HG03066 (cell line): ENCODE results near the gene AFF3.
"Not testable (repeated sequence)": the region's sequence is repeated elsewhere in the genome, so short reads cannot be mapped to it uniquely, and the experiment has no call there.

ENCODE experiments used
- ATAC-seq: cut with Tn5 transposase; IDR thresholded peaks from one replicate; pipeline ENCODE4 v1.9.1; 2021; ENCODE audit warnings: low read depth; ENCODE audit not compliant: unreplicated experiment

The AFF3 gene

DNA sequence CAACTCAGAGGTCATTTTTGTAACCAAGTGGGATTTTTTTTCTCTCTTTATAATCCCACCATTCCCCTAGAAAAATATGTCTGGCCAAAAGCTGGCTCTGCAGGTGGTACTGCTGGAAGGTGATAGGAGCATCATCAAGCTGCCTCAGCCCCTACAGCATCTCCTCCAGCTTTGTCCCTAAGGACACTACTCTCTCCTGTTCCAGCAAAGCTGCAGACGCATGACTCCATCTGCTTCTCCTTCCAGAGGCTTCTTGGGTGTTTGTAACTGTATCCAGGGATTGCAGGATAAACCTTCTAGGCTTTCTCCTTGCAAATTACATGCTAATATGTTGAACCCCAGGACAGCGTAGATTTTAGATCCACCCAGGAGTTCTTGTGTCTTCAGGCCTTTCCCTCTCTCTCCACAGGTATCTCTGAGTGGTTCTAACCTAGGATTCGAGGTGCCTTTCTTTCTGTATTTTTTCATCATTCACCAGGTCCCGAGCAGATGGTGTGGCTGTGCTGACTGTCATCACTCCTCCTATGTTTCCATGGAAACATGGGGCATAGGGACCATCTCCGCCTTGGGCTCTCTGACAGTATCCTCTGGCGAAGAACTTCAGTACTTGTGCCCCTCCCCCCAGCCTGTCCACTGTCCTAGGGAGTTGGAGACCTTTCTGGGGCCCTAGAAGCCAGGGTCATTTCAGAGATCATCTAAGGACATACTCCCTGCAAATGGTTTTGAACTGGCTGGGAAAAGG is 34.3 kb downstream of the AFF3 start:
- ATAC-seq, result no peak

DNA sequence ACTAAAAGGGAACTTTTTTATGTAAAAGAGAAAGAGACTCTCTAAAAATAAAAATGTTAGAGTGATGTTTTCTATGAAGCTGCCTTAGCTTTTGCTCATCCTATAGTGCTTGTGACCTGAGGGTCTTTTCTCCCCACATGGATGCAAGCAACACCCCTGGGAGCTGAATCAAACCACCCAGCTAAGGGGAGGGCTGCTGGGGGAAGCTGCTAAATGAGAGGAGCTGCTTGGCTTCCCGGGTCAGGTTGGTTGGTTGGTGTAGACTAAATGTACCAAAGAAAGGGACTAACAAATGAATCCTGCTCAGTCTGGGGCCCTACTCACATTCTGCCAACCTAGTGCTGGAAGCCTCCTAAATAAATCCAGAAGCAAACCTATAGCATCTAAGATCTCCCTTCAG is 35.0 kb downstream of the AFF3 start:
- no peak for ATAC-seq

DNA sequence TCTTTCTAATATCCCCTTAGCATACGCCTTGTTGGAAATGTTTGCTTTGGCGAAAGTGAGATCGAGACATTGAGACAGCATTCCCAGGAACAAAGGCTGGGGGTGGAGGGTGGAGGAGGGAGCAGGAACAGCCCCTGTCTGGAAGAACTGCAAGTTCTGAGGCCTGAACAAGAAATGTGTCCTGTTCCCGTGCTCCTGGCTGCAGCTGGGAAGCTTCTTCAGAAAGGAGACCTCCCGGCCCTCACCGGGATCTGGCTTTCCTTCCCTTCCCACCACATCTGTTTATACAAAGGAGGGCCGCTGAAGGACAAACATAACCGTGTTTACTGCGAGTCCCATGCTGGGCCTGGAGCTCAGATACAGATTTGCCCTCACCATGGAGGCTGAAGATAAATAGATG is 35.9 kb downstream of the AFF3 start:
- ATAC-seq, result no peak

DNA sequence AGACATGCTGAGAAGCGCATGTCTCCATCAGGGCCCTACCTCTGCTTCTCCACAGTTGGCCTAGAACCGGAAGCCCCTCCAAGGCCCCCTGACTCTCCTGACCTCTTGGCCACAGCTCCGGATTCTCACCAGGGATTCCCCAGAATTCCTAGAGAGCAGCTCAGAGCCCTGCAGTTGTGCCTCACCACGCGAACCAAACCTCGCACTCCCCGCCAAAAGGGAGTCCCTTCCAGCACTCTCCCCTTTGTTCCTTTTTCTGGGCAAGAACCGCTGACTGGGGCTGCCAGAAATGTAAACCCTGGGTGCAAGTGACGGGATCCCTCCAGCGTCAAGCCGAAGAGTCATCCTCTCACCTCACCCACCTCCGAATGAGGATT is 36.7 kb downstream of the AFF3 start:
- ATAC-seq, result no peak

DNA sequence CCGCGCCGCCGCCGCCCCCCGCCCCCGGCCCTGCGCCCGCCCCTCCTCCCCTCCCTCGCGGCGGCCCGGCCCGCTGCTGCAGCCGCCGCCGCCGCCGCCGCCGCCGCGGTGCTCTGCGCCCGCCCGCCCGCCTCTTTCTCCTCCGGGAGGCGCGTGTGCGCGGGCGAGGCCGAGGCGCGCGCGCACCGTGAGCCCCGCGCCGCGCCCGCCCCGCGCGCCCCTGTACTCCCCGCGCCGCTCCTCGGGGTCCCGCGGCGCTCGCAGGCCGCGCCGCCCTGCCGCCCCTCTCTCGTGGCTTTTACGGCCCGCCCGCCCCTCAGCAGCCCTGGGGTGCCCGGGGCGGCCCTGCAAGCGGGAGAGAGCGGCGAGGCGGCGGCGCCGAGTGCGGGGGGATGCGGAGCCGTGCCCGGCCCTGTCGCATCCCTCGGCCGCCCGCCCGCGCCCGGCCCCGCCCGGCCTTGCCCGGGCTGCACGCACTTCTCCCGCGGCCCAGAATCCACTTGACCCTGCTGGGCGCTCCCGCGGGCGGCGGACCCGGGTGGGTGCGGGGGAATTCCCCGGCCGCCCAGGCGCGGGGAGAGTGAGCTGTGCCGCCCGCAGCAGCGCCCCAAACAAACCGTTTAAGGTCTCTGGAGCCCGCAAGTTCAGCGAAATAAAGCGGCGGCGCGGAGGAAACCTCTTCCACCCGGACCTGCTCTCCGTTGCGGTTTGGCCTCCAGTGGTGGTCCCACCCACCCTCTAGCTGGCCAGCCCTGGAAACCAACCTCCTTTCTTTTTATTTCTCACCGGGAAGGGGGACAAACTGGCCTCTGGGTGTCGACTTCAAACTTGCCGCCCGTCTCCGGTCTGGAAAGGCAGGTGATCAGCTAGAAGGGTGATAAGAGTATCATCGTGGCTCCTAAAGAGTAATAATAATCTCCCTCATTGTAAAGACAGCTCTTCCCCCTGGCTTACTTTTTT is 37.4 kb downstream of the AFF3 start:
- no peak for ATAC-seq

DNA sequence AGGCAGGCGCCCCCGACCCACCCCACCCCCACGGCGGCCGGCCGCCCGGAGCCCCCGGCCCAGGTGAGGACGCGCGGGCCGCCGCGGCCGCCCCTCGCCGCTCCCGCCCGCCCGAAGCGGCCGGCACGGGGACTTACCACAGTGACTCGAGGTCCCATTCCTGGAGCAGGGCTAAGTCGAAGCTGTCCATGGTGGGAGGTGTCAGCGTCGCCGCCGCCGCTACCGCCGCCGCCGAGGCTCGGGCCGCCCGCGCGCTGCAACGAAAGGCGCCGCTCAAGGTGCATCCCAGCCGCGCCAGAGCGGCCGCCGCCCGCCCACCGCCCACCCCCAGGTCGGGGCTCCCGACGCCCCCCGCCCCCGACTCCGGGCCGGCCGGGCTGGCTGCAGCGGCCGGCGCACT is 38.1 kb downstream of the AFF3 start:
- not testable (repeated sequence) for ATAC-seq

DNA sequence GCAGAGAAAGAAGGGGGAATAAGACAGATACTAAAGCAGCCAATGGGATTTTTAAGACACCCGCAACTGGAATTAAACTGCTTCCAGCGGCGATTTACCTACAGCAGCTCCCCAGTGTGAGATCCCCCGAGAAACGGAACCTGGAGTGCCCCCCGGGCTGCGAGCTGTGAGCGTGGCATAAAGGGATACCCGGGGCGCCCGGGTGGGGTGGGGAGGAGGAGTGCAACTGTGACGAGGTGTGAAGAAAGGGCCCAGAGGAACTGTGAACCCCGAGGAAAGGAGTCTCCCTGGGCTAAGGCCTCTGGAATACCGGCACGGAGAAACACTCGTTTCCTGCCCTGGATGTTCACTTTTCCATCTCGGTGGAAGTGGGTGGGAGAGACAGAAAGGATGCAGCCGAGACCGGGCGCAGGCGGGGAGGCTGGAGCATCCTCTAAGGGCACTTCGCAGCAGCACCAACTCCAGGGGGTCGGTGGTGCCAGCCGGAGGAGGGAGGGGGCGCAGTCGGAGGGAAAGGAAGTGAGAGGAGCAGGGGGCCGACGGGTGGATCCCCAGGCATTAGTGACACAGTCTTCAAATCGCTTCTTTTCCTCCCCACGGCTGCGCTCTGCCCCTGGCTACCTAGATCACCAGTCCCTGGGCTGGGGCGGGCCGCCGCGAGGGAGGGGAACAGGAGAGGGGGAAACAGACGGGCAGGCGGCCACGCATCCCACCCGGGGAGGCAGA is 38.7 kb downstream of the AFF3 start:
- not testable (repeated sequence) for ATAC-seq

DNA sequence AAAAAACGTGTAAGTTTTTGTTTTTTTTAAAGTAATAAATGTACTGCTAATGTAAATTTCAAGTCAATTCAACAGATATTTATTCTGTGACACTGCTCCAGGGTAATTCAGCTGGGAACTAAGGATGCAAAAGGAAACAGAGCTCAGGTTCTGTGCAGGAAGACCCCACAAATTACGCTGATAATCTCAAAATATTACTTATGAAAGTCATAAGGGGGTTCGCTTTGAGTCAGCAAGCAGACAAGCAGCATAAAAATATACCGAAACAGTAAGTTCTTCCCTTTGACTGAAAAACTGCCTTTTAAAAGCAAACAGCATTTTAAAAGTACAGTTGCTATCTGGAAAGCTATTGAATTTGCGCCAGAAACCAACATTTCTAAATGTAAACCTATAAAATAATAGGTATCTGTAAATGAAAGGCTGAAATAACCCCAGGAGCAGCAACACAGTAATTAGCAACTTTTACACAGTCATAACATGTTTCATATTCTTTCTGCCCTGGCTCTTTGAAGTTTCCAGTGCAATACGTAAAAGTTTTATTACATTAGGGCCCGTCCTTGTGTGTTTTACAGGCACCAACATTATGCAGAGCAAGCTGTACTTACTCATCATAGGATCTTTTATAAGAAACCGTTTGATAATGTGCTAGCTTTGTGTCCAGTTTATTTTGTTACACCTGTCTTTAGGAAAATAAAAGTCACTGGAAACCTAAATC is 39.8 kb downstream of the AFF3 start:
- ATAC-seq, result not testable (repeated sequence)

DNA sequence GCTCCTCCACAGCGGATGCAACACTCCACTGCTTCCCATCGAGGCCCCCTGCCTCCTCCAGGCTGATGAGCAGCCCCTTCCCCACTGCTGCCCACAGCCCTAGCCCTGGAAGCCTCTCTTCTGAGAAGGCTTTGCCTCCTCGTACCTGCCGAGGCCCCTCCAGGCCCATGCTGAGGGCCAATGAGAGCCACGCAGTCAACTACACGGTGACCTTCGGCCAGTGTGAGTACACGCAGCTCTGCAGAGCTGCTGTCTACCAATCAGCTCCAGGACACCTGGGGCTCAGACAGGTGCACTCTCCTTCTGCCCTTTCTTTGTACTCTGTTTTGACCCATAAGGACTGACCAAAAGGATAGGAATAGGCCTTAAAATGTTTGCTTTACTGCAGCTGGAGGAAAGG is 43.5 kb downstream of the AFF3 start:
- not testable (repeated sequence) for ATAC-seq

DNA sequence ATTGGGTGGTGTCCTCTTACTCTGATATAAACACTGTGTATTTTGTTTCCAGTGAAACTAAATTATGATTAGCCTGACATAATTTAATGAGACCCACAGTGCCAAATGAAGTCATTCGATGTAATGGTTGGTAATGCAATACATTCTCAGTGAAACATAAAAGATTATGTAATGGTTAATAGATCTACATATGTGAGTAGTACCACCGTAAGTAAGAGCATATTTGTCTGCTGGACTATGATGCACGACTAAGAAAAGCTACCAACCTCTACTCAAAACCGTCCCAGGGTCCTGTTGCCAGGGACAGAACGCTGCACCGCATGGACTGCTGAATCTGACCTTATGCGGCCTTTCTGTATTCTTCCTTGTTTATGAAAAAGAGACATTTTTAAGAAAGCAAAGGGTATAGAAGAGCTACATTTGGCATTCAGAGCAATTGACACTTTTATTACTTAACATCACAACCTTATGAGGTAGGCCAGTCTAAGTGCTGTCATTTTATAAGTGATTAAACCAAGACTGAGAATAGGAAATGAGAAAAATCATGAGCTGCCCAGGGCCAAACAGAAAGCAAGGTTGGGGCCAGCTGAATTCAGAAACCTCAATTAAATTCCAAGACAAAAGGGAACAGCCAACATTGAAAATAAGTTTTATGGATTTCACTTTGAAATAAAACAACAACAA is 44.6 kb downstream of the AFF3 start:
- ATAC-seq, result not testable (repeated sequence)

DNA sequence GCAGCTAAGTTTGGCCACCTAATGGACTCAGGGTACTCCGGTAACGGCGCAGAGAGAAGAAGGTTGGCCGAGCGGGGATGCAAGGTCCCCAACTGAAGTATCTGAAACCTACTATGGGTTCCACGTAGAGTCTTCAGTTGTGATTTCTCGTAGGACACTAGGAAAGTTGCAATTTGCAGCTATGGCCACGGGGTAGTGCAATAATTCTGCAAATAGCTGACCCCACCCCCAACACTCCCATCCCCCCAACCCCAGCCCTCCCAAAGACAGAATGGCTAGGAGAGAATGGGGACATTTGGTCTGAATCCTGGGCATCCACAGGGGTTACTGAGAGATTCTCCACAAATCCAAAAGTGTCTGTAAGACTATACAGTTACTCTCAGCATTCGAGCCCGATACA is 46.5 kb downstream of the AFF3 start:
- not testable (repeated sequence) for ATAC-seq

DNA sequence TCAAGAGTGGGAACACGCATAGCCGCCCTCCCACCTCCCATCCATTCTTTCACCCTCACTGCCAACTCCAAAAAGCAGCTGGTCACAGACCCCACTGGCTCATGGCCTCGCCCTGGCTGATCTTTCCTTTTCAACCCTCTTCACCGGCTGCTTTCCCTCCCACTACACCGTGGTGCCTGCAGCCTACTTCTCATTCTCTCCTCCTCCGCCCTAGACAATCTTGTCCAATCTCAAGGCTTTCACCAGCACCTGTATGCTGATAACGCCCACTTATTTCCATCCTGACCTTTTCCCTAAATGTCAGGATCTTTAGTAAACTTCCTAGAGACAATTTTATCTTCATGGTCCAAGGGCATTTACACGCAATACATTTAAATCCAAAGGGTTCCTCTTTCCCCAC is 50.6 kb downstream of the AFF3 start:
- not testable (repeated sequence) for ATAC-seq

DNA sequence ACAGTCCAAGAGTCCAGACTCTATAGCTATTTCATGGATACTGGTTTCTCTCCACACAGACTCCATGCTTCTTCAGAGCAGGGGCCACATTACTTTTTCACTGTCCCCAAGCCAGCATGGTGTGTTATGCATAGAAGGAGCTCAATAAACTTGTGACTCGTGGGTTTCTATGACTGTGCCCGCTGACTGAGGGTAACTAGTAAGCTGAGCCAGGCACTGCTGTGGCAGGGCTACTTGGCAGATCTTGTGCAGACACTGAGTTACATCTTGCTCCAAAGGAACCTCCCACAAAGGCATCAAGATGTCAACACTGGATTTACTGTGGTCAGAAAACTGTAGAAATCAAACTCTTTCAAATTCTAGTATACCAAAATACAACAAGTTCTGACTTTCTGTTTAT is 56.6 kb downstream of the AFF3 start:
- not testable (repeated sequence) for ATAC-seq

DNA sequence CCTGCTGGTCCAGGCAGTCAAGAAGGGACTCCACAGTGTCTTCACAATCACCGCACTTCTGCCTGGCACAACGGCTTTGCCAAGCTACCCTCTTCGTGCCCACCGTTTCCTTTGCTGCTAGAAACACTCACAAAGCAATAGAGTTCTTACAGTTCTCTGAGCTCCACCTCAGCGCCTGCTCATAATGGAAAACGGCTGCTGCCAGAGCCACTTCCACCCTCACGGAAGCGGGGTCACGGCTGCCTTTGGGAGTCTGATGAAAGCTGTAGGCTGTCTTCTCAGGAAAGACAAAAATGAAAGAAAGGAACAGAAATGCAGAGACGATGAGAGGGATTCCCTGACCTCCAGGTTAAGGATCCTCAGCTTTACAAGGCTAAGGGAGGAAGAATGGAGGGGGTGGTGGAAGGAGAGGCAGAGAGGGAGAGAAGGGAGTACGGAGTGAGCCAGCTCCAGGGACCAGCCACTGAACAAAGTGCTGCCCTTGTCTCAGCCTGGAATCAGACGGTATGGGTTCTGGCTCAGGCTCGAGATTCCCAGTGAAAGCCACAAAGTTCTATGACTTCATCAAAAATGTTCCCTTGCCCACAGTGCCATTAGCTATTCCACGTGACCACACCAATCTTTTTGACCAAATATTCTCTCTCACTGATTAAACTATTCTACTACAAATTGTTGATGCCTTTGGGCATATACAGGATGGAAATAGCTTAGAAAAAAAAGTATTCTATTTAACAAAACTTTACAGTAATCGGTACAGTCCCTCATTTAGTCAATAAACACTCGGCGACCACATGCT is 58.8 kb downstream of the AFF3 start:
- ATAC-seq, result not testable (repeated sequence)

DNA sequence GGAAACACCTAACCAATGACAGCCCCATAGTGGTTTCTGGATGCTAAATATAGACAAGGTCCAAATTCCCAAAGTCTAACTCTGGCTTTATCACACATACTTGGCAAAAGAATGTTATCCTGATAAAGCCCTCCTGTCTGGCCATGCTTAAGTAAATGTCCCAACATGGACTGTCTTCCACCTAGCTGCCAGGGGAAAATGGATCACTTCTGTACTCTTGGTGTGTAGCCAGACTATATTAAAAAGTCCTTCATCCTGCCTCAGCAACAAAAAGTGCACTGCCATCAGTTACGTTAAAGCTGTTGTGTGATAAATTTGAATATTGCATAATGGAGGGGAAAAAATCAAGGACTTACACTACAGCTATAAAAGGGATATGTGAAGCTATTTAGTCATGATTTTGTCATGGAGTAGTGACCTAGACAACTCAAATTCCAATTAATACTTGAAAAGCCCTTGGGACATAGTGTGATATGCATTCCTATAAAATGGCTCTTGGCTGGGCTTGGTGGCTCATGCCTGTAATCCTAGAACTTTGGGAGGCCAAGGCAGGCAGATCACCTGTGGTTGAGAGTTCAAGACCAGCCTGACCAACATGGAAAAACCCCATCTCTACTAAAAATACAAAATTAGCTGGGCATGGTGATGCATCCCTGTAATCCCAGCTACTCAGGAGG is 60.0 kb downstream of the AFF3 start:
- not testable (repeated sequence) for ATAC-seq

DNA sequence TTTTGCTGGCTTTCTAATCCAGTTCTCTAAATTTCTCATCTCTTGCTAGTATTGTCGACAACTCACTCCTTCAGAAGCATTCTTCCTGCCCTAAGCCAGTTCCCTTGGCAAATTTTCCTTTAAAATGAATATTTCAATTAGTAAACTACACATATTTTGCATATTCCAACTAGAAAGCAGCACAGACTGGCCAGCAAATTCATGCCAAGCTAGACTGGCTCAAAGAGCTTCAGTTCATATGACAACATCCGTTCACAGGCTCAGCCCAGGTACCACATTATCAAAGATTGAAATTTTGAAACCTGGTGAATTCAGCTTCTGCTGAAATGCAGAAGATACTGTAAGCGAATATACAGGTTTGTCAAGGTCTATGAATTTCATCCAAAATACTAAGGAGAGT is 64.5 kb downstream of the AFF3 start:
- ATAC-seq, result no peak

DNA sequence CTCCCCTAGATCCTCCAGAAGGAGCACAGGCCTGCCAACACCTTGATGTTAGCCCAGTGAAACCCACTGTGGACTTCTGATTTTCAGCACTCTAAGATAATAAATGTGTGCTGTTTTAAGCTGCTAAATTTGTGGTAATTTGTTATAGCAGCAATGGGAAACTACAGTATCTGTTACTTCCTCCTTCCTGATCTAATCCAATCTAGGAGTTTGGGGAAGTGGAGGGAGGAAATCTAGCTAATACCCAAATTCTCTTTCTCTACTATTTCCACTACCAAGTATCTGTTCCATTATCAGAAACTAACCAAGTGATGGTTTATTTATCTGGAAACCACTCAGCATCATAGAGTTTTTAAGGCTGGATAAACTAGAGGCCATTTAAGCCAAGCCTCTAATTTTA is 64.9 kb downstream of the AFF3 start:
- no peak for ATAC-seq

DNA sequence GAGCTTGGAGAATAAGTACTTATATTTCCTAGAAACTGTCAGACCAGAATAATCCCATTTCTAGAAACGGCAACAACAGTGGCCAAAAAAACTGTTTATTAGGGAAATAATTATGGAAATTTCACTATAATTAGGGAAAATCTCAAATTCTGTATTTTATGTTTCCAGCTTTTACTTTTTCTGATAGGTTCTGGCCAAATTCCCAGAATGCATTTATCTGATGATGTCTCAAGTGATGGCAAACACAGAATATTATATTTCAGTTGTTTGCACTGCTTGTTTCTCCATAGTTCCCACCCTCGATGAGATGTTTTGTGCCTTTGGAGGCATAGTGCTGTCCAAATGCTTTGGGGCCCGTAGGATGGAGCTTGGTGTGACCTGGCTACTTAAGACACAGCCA is 66.9 kb downstream of the AFF3 start:
- ATAC-seq, result no peak

DNA sequence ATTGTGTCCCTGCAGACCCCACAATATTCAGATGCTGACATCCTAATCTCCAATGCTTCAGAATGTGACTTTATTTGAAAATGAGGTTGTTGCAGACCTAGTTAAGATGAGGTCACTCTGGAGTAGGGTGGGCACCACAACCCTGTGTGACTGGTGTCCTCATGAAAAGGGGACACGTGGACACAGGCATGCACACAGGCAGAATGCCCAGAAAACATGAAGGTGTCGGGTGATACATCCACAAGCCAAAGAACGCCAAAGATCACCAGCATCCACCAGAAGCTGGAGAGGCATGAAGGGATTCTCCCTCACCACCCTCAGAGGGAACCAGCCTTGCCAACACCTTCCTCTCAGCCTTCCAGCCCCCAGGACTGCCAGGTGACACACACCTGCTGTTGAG is 69.3 kb downstream of the AFF3 start:
- no peak for ATAC-seq
